IPS-18c (cell line): ENCODE results near the gene QRSL1.

Experiments used
- H3K4me3 ChIP-seq: 2 replicates; pipeline ENCODE4 v1.7.0; 2013; ENCODE audit warnings: low read depth, mild to moderate bottlenecking, low read length, moderate library complexity; ENCODE audit not compliant: insufficient read depth
- H3K9me3 ChIP-seq: one replicate; pipeline ENCODE4 v1.6.1; 2013; ENCODE audit warnings: mild to moderate bottlenecking, low read length, moderate library complexity; ENCODE audit not compliant: control insufficient read depth, insufficient read depth

Gene QRSL1

DNA sequence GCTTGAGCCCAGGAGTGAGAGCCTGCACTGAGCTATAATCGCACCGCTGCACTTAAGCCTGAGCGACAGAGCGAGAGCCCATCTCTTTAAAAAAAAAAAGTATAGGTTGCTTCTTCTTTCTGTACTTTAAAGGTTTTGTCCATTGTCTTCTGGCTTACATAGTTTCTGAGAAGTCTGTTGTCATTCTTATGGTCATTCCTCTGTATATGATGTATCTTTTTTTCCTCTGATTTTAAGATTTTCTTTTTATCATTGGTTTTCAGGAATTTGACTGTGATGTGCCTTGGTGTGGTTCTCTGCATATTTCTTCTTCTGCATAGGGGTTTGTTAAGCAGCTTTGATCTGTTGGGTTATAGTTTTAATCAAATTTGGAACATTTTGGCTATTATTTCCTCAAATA, 29.1 kb downstream of the QRSL1 start:
- Histone ChIP-seq H3K9me3 (no peaks in the 10 kb centered on the region), H3K4me3 (no peak overlapping the region)

DNA sequence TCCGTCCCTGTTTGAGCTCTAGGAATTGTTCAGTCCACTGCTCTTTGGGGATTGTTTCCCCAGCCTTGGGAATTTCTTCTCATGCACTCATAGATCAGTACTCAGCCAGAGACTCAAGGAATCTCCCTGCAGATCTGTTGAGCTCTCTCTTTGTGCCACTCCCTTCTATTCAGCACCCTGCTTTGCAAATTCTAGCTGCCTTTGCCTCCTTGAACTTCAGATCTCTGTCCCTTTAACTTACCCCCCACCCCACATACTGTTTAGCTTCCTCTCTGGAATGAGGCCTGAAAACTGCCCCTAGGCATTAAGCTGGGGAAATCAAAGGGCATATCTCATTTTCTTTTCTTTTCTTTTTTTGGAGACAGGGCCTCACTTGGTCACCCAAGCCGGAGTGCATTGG, 30.5 kb downstream of the QRSL1 start:
- Histone ChIP-seq H3K9me3 (no peaks in the 10 kb centered on the region), H3K4me3 (no peak overlapping the region)

DNA sequence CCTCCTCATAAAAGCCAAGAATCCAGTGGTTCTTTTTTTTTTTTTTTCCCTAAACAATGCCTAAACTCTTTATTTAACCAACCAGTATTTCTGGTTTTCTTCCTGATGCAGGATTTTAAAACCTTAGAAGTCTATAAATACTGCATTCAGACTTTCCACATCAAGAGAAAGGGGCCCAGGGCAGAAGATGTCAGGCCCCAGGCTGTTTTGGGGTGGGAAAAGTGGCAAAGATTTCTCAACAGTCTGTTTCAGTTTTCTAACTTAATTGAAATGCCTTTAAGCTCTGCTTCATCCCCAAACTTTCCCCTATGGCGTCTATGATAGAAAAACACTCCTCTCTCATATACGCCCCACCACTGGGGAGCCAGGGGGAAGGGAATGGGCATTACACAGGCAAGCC, 33.1 kb downstream of the QRSL1 start:
- no peaks in the 10 kb centered on the region for H3K9me3 ChIP-seq
- no peak overlapping the region for H3K4me3 ChIP-seq

GRCh38 chr6:106666282-106667021, 37.1 kb downstream of the QRSL1 start:
- H3K4me3 ChIP-seq: no peak overlapping the region
- no peaks in the 10 kb centered on the region for H3K9me3 ChIP-seq

DNA sequence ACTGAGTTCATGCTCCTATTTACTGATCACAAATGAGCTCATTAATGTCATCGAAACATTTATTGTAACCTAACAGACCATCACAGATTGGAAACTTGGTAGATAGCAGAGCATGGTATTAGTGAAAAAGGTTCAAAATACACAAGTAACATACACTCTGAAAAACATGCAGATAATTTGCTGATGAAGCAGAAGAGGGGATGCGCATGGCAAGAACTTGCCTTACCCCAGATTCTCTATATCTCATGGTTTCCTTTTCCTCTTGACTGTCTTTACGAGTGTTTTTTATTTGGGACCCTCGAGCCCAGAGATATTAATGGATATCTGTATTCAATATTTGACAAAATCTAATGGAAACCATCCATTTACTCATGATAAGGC, 37.6 kb downstream of the QRSL1 start:
- no peak overlapping the region for H3K4me3 ChIP-seq

GRCh38 chr6:106670236-106670635, 40.9 kb downstream of the QRSL1 start:
- Histone ChIP-seq H3K4me3 (no peak overlapping the region), H3K9me3 (no peaks in the 10 kb centered on the region)

More for the DNA sequence above, 37.6 kb downstream of the QRSL1 start:
- no peaks in the 10 kb centered on the region for H3K9me3 ChIP-seq

GRCh38 chr6:106671651-106672050, 42.3 kb downstream of the QRSL1 start:
- peaks cover 2% of the 10 kb centered on the region for H3K9me3 ChIP-seq
- no peak overlapping the region for H3K4me3 ChIP-seq

GRCh38 chr6:106674541-106675229, 45.3 kb downstream of the QRSL1 start:
- Histone ChIP-seq H3K9me3 (peaks cover 2% of the 10 kb centered on the region), H3K4me3 (no peak overlapping the region)

DNA sequence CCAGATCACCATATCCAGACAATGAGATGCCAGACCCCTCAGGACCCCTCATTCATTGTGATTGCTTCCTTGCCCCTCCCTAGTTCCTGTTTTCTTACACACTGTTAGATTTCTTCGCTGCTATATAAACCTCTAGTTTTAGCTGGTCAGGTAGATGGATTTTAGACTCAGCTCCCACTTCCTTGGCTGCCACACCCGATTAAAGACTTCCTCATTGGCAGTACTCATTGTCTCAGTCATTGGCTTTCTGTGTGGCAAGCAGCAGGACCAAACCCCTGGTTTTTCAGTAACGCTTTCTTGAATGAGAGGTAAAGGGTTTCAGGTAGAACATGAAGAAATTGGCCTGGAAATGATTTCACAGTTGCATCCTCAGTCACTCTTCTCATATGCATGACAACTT, 47.9 kb downstream of the QRSL1 start:
- Histone ChIP-seq H3K4me3 (no peak overlapping the region), H3K9me3 (peaks cover 2% of the 10 kb centered on the region)

DNA sequence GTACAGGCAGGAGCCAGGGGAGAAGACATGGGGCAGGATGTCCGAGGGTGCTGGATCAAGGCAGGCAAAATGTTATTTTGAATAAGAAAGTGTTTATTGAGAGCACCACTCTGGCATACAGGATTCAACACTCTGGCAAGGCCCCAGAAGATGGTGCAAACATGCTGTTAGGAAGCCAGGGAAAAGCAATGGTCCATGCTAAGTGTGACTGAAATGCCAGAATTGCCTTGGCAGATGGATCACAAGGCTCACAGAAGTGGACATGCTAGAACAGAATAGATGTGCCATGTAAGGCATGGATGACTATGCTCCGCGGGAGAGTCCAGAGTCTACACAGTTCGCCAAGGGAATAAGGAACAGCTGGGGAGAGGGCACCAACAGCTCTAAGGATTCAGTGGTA, 54.6 kb downstream of the QRSL1 start:
- H3K4me3 ChIP-seq: no peak overlapping the region
- H3K9me3 ChIP-seq: no peaks in the 10 kb centered on the region

DNA sequence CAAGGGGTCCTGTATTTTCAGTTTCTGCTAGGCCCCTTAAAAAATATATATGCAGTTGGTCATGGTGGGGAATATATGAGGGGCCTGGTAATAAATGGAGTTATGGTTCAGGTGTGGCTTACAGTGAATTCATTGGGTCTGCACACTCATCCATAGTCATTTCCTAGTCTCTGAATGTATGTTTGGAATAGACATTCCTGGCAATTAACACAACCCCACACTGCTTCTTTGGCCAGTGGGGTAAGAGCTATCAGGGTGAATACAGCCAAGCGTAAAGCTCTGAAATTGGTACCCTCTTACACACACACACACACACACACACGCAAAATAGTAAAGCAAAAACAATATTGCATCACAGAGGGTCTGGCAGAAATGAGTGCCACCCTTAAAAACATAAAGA, 56.5 kb downstream of the QRSL1 start:
- no peak overlapping the region for H3K4me3 ChIP-seq
- no peaks in the 10 kb centered on the region for H3K9me3 ChIP-seq

- no peaks in the 10 kb centered on the region for H3K9me3 ChIP-seq
- H3K4me3 ChIP-seq: no peak overlapping the region
Observed at GRCh38 chr6:106688177-106688951, 59.0 kb downstream of the QRSL1 start.

GRCh38 chr6:106692112-106692818, 62.9 kb downstream of the QRSL1 start:
- no peaks in the 10 kb centered on the region for H3K9me3 ChIP-seq
- no peak overlapping the region for H3K4me3 ChIP-seq

DNA sequence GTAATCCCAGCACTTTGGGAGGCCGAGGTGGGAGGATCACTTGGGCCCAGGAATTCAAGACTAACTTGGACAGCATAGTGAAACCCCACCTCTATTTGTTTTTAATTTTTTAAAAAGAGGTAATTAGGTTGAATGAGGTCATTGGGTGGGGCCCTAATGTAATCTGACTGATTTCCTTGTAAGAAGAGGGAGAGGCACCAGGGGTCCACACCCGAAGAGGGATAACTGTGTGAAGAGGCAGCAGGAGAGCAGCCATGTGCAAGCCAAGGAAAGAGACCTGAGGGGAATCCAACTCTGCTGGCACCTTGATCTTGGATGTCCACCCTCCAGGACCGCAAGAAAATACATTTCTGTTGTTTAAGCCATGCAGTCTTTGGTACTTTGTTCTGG, 63.4 kb downstream of the QRSL1 start:
- Histone ChIP-seq H3K9me3 (no peaks in the 10 kb centered on the region), H3K4me3 (no peak overlapping the region)

DNA sequence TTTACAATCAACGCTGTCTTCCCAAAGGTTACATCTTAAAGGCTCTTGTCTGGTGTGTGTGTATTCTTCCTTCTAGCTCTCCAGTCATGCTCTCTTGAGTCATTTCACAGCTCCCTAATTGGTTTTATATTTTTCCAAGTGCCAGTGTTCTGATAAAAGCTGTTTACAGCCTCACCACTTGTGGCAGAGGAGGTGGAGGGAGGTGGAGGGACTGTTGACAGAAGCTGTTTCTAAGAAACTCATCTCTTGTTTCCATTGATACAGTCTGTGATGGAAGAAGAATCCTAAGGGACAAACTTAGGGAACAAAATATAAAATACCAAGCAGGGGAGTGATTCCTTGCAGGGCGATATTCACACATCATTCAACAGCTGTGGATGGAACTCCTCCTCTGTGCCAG, 64.0 kb downstream of the QRSL1 start:
- no peaks in the 10 kb centered on the region for H3K9me3 ChIP-seq
- H3K4me3 ChIP-seq: no peak overlapping the region

DNA sequence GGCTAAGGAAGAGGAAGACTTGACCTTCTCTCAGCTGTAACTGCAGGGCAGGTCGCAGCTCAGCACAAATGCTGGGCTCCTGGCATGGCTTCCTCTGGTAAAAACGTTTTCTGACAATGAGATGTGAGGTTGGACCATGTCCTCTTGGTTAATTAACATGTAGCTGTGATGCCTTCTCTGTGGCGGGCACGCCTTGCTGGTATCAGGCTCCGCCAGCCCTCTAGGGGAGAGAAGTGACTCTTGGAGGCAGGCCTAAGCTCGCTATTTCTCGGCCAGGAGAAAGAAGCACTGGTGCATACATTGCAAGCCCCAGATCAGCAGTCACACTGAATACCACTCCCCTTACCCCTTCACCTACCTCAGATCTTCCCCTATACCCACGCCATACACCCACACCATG, 65.0 kb downstream of the QRSL1 start:
- H3K4me3 ChIP-seq: no peak overlapping the region
- H3K9me3 ChIP-seq: no peaks in the 10 kb centered on the region

GRCh38 chr6:106700581-106700980, 71.2 kb downstream of the QRSL1 start:
- peaks cover 8% of the 10 kb centered on the region for H3K9me3 ChIP-seq
- no peak overlapping the region for H3K4me3 ChIP-seq
